GM19397 (cell line): ENCODE measurements around the gene RWDD3.

ENCODE experiments used
- ATAC-seq: cut with Tn5 transposase; IDR thresholded peaks from one replicate; pipeline ENCODE4 v1.9.1; 2021; ENCODE audit warnings: mild to moderate bottlenecking, moderate library complexity; ENCODE audit not compliant: unreplicated experiment

The RWDD3 gene, protein sequence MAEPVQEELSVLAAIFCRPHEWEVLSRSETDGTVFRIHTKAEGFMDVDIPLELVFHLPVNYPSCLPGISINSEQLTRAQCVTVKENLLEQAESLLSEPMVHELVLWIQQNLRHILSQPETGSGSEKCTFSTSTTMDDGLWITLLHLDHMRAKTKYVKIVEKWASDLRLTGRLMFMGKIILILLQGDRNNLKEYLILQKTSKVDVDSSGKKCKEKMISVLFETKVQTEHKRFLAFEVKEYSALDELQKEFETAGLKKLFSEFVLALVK

GRCh38 chr1:95233737-95234500 lies at the start of gene RWDD3:
RWDD3 (plus strand) TSS chr1:95234210; CDS start chr1:95234231, 21 bp downstream.
- peak; percentile 99 for ATAC-seq

GRCh38 chr1:95186149-95186548 lies 47.9 kb upstream of the RWDD3 start:
- no peak for ATAC-seq

GRCh38 chr1:95193591-95193990 lies 40.4 kb upstream of the RWDD3 start:
- no peak for ATAC-seq

GRCh38 chr1:95195046-95195445 lies 39.0 kb upstream of the RWDD3 start:
- no peak for ATAC-seq

GRCh38 chr1:95196017-95196416 lies 38.0 kb upstream of the RWDD3 start:
- no peak for ATAC-seq

DNA sequence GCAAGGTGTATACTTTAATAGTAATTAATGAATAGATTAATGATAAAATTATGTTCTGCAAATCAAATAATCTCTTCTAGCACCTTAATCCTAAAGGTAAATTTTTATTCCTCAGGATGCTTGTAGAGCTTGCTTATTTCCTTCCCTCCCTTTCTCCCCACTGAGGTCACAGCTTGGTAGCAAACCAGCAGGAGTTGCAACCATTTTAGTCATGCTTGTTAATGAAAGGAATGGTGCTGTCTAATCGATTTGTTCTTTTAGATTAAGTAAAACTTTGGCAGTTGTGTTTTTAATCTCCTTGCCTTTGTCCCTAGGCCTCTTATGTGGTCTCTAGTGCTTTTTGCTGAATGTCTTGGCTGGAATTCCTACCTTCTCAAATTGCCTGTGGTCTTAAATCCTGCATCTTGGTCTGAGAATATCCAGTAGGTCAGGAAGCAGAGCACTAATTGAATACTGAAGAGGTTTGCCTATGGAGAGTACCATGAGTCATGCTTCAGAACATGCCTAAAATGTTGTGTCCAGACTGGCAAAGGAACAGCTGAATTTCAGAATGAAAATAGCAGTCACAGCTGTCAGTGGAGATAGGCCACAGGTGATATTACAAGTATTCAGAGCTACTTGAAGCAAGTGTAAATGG lies 36.3 kb upstream of the RWDD3 start:
- ATAC-seq: no peak

DNA sequence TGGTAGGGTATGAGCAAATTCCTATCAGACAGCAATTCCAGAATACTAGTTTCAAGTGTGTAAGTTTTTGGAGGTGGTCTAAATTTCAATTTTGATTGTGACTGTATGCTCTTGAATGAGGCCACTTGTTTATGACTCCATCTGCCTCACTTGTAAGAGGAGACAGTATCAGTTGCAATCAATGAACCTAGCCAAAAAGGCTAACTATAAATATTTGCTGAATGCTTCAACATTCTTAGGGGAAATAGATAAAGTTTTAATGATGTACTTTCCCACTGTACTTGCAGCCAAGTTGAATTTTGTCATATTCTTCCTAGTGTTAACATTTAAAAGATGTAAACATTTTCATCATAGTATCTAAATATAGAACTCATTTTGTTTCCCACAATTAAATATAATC lies 32.1 kb upstream of the RWDD3 start:
- ATAC-seq: no peak

DNA sequence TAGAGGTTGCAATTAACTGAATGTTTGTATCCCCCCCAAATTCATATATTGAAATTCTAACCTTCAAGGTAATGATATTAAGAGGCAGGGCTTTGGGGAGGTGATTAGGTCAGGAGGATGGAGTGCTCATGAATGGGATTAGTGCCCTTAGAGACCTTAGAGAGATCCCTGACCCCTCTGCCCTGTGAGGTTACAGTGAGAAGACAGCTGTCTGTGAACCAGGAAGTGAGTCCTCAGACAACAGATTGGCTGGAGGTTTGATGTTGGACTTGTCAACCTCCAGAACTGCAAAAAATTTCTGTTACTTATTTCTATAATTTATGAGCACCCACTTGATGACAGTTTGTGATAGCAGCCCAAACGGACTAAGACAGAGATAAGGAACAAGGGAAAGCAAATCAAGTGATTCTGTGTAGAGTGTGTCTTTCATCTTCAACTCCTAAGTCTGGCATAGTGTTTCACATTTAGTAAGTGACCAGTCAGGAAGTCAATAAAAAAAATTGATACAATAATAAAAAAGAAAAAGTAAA lies 30.0 kb upstream of the RWDD3 start:
- ATAC-seq: no peak

- ATAC-seq: no peak
Observed at GRCh38 chr1:95206514-95206913, 27.5 kb upstream of the RWDD3 start.

DNA sequence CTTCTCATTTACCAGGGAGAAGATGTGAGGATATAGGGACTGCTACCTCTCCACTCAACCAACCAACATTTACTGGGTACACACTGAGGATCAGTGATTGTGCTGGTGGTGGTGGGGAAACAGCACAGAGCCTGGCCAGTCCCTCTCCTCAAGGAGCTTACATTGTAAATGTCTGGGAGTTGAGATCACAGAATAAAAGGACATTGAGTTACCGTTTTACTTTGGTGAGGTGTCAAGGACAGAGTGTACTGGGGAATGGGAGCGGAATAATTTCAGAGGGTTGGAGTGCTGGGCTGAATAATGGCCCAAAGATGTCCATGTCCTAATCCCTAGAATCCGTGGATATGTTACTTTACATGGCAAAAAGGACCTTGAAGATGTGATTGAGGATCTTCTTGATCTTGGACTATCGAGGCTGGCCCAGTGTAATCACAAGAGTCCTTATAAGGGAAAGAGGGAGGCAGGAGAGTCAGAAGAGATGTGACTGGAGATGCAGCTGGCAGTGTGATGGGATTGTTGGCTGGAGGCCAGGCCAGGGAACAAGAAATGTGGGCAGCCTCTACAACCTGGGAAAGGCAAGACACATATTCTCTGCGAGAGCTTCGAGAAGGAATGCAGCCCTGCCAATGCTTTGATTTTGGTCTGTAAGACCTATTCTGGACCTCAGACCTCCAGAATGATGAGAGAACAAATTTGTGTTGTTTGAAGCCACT lies 26.6 kb upstream of the RWDD3 start:
- ATAC-seq: no peak

GRCh38 chr1:95208876-95209275 lies 25.1 kb upstream of the RWDD3 start:
- ATAC-seq: no peak

GRCh38 chr1:95209291-95209690 lies 24.7 kb upstream of the RWDD3 start:
- ATAC-seq: no peak

DNA sequence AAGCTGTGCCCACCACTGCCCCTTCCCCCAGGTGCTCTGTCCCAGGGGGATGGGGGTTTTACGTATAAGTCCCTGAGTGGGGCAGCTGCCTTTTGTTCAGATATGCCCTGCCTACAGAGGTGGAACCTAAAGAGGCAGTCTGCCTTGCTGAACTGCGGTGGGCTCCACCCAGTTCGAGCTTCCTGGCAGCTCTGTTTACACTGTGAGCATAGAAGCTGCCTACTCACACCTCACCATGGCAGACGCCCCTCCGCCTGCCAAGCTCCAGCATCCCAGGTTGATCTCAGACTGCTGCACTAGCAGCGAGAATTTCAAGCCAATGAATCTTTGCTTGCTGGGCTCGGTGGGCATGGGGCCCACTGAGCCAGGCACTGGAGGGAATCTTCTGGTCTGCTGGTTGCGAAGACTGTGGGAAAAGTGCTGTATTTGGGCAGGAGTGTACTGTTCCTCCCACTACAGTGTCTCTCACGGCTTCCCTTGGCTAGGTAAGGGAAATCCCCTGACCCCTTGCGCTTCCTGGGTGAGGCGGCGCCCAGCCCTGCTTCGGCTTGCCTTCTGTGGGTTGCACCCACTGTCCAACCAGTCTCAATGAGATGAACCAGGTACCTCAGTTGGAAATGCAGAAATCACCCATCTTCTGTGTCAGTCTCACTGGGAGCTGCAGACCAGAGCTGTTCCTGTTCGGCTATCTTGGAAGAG lies 17.6 kb upstream of the RWDD3 start:
- no peak for ATAC-seq

DNA sequence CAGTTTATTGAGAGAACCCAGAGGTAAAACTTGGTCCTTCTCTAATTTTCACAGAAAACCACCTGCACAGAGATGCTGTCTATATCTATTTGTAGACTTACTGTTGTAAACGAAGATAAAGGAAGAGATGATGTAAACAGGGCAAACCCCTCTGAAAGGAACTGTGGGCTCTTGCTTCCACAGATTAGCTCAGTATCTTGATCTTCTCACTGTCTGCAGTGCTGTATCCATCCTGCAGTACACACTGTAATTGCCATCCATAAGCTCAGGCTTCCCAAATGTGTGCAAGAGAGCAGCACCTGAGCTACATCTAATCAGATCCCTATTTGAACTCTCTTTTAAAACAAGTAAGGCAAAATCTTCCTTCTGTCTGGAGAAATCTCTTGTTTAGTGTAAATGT lies 16.6 kb upstream of the RWDD3 start:
- ATAC-seq: no peak

DNA sequence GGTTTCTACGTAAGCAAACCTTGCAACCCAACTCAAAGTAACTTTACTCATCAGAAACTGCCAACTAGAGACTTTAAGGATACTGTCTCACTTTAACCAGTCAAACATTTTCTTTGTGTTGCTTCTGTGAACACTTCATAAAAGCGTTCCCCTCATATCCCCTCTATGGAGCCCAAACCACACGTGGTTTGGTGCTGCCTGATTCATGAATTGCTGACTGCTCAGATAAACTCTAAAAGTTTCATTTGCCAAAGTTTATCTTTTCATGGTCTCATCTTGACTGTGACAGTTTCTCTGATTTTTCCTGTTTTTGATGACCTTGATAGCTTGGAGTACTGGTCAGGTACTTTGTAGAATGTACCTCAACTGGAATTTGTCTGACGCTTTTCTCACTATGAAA lies 14.6 kb upstream of the RWDD3 start:
- ATAC-seq: no peak

DNA sequence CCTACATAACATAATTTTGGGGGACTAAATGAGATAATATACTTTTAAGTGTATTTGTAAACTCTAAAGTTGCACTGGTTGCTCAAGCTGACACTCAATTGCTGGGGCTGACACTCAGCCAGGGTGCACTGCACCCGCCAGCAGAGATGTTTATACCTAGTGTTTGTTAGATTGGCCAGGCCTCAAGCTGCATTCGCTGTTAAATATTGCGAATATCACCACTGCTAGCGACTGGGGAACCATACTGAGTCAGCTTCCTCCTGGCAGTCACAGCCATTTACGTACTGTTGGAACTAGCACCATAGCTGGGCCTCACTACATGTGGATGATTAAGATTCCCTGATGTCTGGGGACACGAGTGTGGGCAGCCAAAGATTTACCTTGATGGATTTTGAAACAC lies 12.7 kb upstream of the RWDD3 start:
- no peak for ATAC-seq

DNA sequence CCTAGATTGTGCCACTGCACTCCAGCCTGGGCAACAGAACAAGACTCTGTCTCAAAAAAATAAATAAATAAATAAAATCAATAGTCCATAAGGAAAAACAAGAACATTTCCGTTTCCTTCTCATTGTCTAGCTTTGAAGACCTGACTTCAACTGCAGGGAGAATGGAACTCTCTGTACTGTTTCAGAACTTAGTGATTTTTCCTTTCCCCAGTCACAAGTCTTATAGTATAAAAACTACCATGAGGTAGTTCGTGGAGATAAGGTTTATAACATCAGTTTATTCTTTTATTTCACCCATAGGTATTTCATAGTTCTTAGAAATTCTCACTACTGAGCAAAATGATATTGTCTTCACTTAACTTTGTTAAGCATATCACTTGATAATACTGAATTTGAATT lies 11.4 kb upstream of the RWDD3 start:
- ATAC-seq: no peak

GRCh38 chr1:95223110-95223509 lies 10.9 kb upstream of the RWDD3 start:
- no peak for ATAC-seq

- no peak for ATAC-seq
Observed at GRCh38 chr1:95226781-95227660, 7.0 kb upstream of the RWDD3 start.

- no peak for ATAC-seq
Observed at GRCh38 chr1:95229037-95229436, 5.0 kb upstream of the RWDD3 start.
